ENCODE data around the gene DHODH. TPM values are rescaled to one million over a fixed set of nuclear protein-coding genes. Genes with fewer than 3 reads are reported as not detected.

The DHODH gene
- total RNA-seq, 4 donors from 2014 or later, result 3.7 to 7.3 (median 4.7) TPM

DNA sequence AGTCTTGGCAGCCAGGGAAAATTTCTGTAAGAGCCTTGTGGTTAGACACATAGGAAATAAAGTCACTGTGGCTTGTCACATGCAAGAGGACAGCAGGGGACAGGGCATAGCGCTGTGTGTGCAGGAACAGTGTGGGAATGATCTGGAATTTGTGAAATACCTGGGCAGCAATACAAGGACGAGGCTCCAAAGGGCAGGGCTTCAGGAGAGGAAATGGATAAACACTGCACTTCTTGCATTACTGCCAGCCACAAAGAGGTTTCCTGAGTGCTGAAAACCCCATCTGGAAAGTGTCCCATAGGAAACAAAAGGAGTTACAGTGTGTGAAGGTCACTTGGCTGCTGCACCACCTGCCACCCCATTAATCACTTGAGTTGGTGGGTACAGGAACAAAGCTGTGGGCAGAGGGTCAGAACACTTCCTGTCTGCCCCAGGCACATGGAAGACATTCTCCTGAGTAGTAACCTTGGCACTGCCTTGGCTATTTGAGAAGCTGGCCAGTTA is 33.7 kb downstream of the DHODH start:
- 54 to 79% methylated on average over 2 of the region's 2 CpGs for WGBS, 2 donors
- intact Hi-C loops (cut with DNase I; ENCODE audit: low total_unique reads), result no loop called here
- DNase-seq (ENCODE audit: low spot score in 2 of 2), result no peak
- no peak for TF ChIP-seq CTCF (IDR thresholded peaks at IDR 0.05)
- TF ChIP-seq POLR2A (IDR thresholded peaks at IDR 0.05), result no peak
- H3K4me3 ChIP-seq (ENCODE audit: low read depth, poor library complexity, severe bottlenecking), result no peak overlapping the region

GRCh38 chr16:72043058-72043457 is 34.5 kb downstream of the DHODH start:
- DNase-seq (ENCODE audit: low spot score in 2 of 2), result no peak
- WGBS, 2 donors, result 51 to 76% methylated on average over 3 of the region's 3 CpGs

GRCh38 chr16:72043539-72043938 is 35.0 kb downstream of the DHODH start:
- intact Hi-C loops (cut with DNase I; ENCODE audit: low total_unique reads), result no loop called here
- 100% methylated on average over 1 of the region's 1 CpG for WGBS, 2 donors
- no peak overlapping the region for H3K4me3 ChIP-seq (ENCODE audit: low read depth, poor library complexity, severe bottlenecking)
- TF ChIP-seq POLR2A (IDR thresholded peaks at IDR 0.05), result no peak
- TF ChIP-seq CTCF (IDR thresholded peaks at IDR 0.05), result no peak
- DNase-seq (ENCODE audit: low spot score in 2 of 2), result no peak

More at GRCh38 chr16:72043058-72043457, 34.5 kb downstream of the DHODH start:
- intact Hi-C loops (cut with DNase I; ENCODE audit: low total_unique reads), result no loop called here
- no peak overlapping the region for H3K4me3 ChIP-seq (ENCODE audit: low read depth, poor library complexity, severe bottlenecking)
- TF ChIP-seq CTCF (IDR thresholded peaks at IDR 0.05), result no peak
- TF ChIP-seq POLR2A (IDR thresholded peaks at IDR 0.05), result no peak

GRCh38 chr16:72044296-72044695 is 35.8 kb downstream of the DHODH start:
- intact Hi-C loops (cut with DNase I; ENCODE audit: low total_unique reads), result no loop called here
- DNase-seq (ENCODE audit: low spot score in 2 of 2), result no peak
- WGBS, 2 donors, result 82 to 84% methylated on average over 6 of the region's 6 CpGs
- H3K4me3 ChIP-seq (ENCODE audit: low read depth, poor library complexity, severe bottlenecking), result no peak overlapping the region
- TF ChIP-seq POLR2A (IDR thresholded peaks at IDR 0.05), result no peak
- no peak for TF ChIP-seq CTCF (IDR thresholded peaks at IDR 0.05)

DNA sequence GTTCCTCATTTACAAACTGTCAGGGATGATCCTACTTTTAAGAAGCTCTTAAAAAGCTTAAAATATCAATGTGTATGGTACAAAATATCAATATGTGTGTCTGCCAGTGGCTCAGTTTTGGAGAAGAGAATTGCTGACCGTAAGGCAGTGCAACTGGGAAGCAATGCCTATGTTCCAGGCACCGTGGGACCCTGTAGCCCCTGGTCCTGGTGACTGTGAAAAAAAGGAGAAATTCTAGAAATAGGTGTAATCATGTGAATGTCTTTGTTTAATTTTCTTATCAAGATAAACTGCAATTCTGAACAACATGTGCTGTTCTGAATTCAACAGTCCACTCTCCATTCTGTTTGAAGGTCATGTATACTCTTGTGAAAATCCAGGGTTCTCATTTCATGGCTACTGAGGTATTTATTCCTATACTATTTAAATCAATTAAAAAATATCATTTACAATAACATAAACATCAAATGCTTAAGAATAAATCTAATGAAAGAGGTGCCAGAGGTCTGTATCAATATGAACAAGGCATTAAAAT is 36.3 kb downstream of the DHODH start:
- intact Hi-C loops (cut with DNase I; ENCODE audit: low total_unique reads), result no loop called here
- DNase-seq (ENCODE audit: low spot score in 2 of 2), result no peak
- no peak overlapping the region for H3K4me3 ChIP-seq (ENCODE audit: low read depth, poor library complexity, severe bottlenecking)
- 62 to 63% methylated on average over 2 of the region's 2 CpGs for WGBS, 2 donors
- TF ChIP-seq POLR2A (IDR thresholded peaks at IDR 0.05), result no peak
- TF ChIP-seq CTCF (IDR thresholded peaks at IDR 0.05), result no peak

DNA sequence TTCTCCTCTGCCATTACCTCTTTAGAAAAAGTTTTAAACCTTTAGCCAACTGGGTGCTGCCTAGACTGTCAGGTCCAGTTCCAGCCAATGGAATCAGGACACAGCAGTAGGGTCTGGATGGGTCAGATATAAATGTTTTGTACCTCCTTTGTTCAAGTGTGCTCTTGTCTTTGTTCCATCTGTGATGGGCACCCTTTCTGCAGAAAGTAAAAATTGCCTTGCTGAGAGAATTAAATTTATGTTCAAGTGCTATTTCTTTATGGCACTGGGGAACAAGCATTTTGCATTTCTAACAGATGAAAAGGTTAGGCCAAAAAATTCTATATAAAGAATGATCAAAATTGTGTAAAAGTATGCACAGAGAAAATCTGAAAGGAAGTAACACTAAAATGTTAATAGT is 40.6 kb downstream of the DHODH start:
- DNase-seq (ENCODE audit: low spot score in 2 of 2), result no peak
- TF ChIP-seq CTCF (IDR thresholded peaks at IDR 0.05) (no peak), POLR2A (IDR thresholded peaks at IDR 0.05) (no peak)
- intact Hi-C loops (cut with DNase I; ENCODE audit: low total_unique reads), result no loop called here

More for the DNA sequence above, 40.6 kb downstream of the DHODH start:
- H3K4me3 ChIP-seq (ENCODE audit: low read depth, poor library complexity, severe bottlenecking), result no peak overlapping the region

Data from lower leg skin (tissue), 4 donors.